Liver (tissue), 10 donors: Measurements from ENCODE around the gene MARK1. TPM values are rescaled to one million over a fixed set of nuclear protein-coding genes. Genes with fewer than 3 reads are reported as not detected.

Experiments
- DNase-seq: peaks from one replicate; pipeline ENCODE4 v3.0.0-alpha.2; 2017; ENCODE audit warnings: low spot score
- H3K27ac ChIP-seq, 2 donors: one replicate each; pipeline ENCODE4 v1.7.0; 2013; ENCODE audit warnings: inconsistent platforms in 2 of 2, low read length in 2 of 2, control low read depth in 1 of 2, low read depth in 1 of 2, mild to moderate bottlenecking in 1 of 2
- H3K27me3 ChIP-seq, 4 donors: one replicate each; pipeline versions ENCODE4 v1.6.1 to v1.7.0; 2013; ENCODE audit warnings: low read length in 3 of 4, inconsistent platforms in 1 of 4, mild to moderate bottlenecking in 1 of 4, moderate library complexity in 1 of 4; ENCODE audit not compliant: control insufficient read depth in 4 of 4, insufficient read depth in 4 of 4
- H3K36me3 ChIP-seq, 4 donors: one replicate each; pipeline versions ENCODE4 v1.6.1 to v1.7.0; 2013; ENCODE audit warnings: low read length in 3 of 4, mild to moderate bottlenecking in 3 of 4, low read depth in 1 of 4, moderate library complexity in 1 of 4; ENCODE audit not compliant: control insufficient read depth in 4 of 4, insufficient read depth in 3 of 4
- H3K4me1 ChIP-seq, 4 donors: one replicate each; pipeline versions ENCODE4 v1.6.1 to v1.7.0; 2013; ENCODE audit warnings: low read length in 3 of 4, mild to moderate bottlenecking in 3 of 4, moderate library complexity in 1 of 4; ENCODE audit not compliant: control insufficient read depth in 4 of 4, insufficient read depth in 4 of 4
- H3K4me3 ChIP-seq, 3 donors: one replicate each; pipeline versions ENCODE4 v1.6.1 to v1.7.0; 2013; ENCODE audit warnings: low read length in 3 of 3, control low read depth in 1 of 3, low read depth in 1 of 3, mild to moderate bottlenecking in 1 of 3
- H3K9ac ChIP-seq, 2 donors: one replicate each; pipeline ENCODE4 v1.7.0; 2013; ENCODE audit warnings: low read length in 2 of 2, mild to moderate bottlenecking in 2 of 2, moderate library complexity in 2 of 2, control low read depth in 1 of 2, low read depth in 1 of 2
- H3K9me3 ChIP-seq, 4 donors: one replicate each; pipeline versions ENCODE4 v1.6.1 to v1.7.0; 2013; ENCODE audit warnings: low read length in 3 of 4; ENCODE audit not compliant: control insufficient read depth in 4 of 4
- ATF3 ChIP-seq: IDR thresholded peaks from 2 replicates; pipeline ENCODE4 v1.6.1; 2016; ENCODE audit warnings: antibody characterized with exemption
- EGR1 ChIP-seq, 2 donors: IDR thresholded peaks; 2 replicates each; pipeline ENCODE4 v1.6.1; 2016 to 2018; ENCODE audit warnings: antibody characterized with exemption in 2 of 2, low read depth in 2 of 2
- FOXA1 ChIP-seq: IDR thresholded peaks from 2 replicates; pipeline ENCODE4 v1.6.1; 2016; ENCODE audit warnings: antibody characterized with exemption
- FOXA2 ChIP-seq: IDR thresholded peaks from 2 replicates; pipeline ENCODE4 v1.6.1; 2016; ENCODE audit warnings: antibody characterized with exemption
- GABPA ChIP-seq, 2 donors: IDR thresholded peaks in 1 of 2; conservative IDR thresholded peaks in 1 of 2; 2 replicates each; pipeline ENCODE4 v1.6.1; 2016; ENCODE audit warnings: antibody characterized with exemption in 2 of 2, mild to moderate bottlenecking in 1 of 2, moderate library complexity in 1 of 2
- HNF4A ChIP-seq, 2 donors: conservative IDR thresholded peaks; 2 replicates each; pipeline ENCODE4 v1.6.1; 2016; ENCODE audit warnings: antibody characterized with exemption in 2 of 2, mild to moderate bottlenecking in 2 of 2
- HNF4G ChIP-seq: IDR thresholded peaks from 2 replicates; pipeline ENCODE4 v1.6.1; 2016; ENCODE audit warnings: antibody characterized with exemption
- JUND ChIP-seq, 2 donors: IDR thresholded peaks; 2 replicates each; pipeline ENCODE4 v1.6.1; 2016; ENCODE audit warnings: antibody characterized with exemption in 2 of 2
- NR2F2 ChIP-seq: IDR thresholded peaks from 2 replicates; pipeline ENCODE4 v1.6.1; 2016; ENCODE audit warnings: antibody characterized with exemption
- REST ChIP-seq: IDR thresholded peaks from 2 replicates; pipeline ENCODE4 v1.6.1; 2016; ENCODE audit warnings: antibody characterized with exemption, mild to moderate bottlenecking
- RXRA ChIP-seq, 2 donors: IDR thresholded peaks; 2 replicates each; pipeline ENCODE4 v1.6.1; 2017 to 2018; ENCODE audit warnings: antibody characterized with exemption in 2 of 2, mild to moderate bottlenecking in 1 of 2
- SP1 ChIP-seq: IDR thresholded peaks from 2 replicates; pipeline ENCODE4 v1.6.1; 2018; ENCODE audit warnings: antibody characterized with exemption, mild to moderate bottlenecking
- TAF1 ChIP-seq: conservative IDR thresholded peaks from 2 replicates; pipeline ENCODE4 v1.6.1; 2016; ENCODE audit warnings: antibody characterized with exemption, mild to moderate bottlenecking
- YY1 ChIP-seq: IDR thresholded peaks from 2 replicates; pipeline ENCODE4 v1.6.1; 2016; ENCODE audit warnings: antibody characterized with exemption, mild to moderate bottlenecking
- ZBTB33 ChIP-seq: IDR thresholded peaks from 2 replicates; pipeline ENCODE4 v1.6.1; 2016; ENCODE audit warnings: antibody characterized with exemption
- WGBS: extraction: QIAGEN DNeasy Blood & Tissue Kit; methylation state at CpG from one replicate; pipeline ENCODE4 v1.1.7; 2013; 5-methylcytosine and 5-hydroxymethylcytosine counted together
- polyA plus RNA-seq, 2 donors: library from polyadenylated mRNA; stranded (reverse) in 1 of 2; unstranded in 1 of 2; fragments of 200-250 nt in 1 of 2; fragments of >200 nt in 1 of 2; fragmentation: Nextera tagmentation in 1 of 2; extraction: Ambion mirVana in 1 of 2; gene quantifications; one replicate each; pipeline versions ENCODE4 v1.2.1 to v1.2.3, GENCODE V29; 2013 to 2015
- small RNA-seq: library from RNA; depleted of rRNA; stranded (forward); fragments of <200 nt; gene quantifications from one replicate; pipeline ENCODE3, GENCODE V24; 2014
- total RNA-seq, 2 donors: library from RNA; depleted of rRNA; stranded (reverse); fragments of >200 nt; gene quantifications; one replicate each; pipeline ENCODE4 v1.2.3, GENCODE V29; 2014
- donor health status: healthy.
- donor health status: healthy.
- donor health status: healthy.
- donor health status: healthy.
- donor health status: healthy.

Gene MARK1
- total and polyA plus RNA-seq, 4 donors = 0.10 to 0.59 (median 0.25) TPM

DNA sequence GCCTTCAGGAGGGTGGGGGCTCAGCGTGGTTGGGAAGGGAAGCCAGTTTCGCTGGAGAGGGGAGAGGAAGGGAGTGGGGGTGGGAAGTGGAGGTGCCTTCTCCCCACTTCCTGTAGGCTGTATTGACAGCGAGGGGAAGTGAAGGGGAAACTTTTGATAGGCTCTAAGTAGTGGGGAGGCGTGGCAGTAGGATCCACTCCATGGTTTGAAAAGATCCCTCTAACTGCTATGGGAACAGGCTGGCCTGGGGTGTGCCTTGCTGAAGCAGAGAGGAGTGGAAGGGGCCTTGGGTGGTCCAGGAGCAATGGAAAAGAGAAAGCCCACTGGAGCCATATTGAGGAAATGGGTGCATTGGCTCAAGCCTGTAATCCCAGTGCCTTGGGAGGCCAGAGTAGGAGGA is 182.4 kb downstream of the MARK1 start:
- 79% methylated on average over 4 of the region's 4 CpGs for WGBS
- H3K4me1 ChIP-seq = peaks cover 6 to 29% (median 19%) of the 10 kb centered on the region in 4 donors
- H3K9me3 ChIP-seq = no peaks in the 10 kb centered on the region
- no peak for TF ChIP-seq JUND (IDR thresholded peaks at IDR 0.05)
- TF ChIP-seq ATF3 = no peak
- TF ChIP-seq EGR1 (IDR thresholded peaks at IDR 0.05; ENCODE audit: low read depth in 2 of 2) = no peak
- no peak for TF ChIP-seq TAF1
- no peak for TF ChIP-seq ZBTB33
- no peak for TF ChIP-seq HNF4A (conservative IDR thresholded peaks at IDR 0.05)
- no peak for TF ChIP-seq NR2F2
- TF ChIP-seq FOXA1 = no peak
- TF ChIP-seq FOXA2 = no peak
- TF ChIP-seq YY1 = no peak
- no peak for TF ChIP-seq GABPA (IDR thresholded peaks at IDR 0.05 in 1 of 2, conservative IDR thresholded peaks at IDR 0.05 in 1 of 2)
- TF ChIP-seq REST = no peak
- TF ChIP-seq RXRA (IDR thresholded peaks at IDR 0.05) = no peak
- TF ChIP-seq HNF4G = no peak
- TF ChIP-seq SP1 = no peak
- no peaks in the 10 kb centered on the region for H3K36me3 ChIP-seq
- H3K4me3 ChIP-seq = no peak overlapping the region
- no peak for DNase-seq
- H3K27me3 ChIP-seq = no peaks in the 10 kb centered on the region
- H3K27ac ChIP-seq = no peak overlapping the region
- no peak overlapping the region for H3K9ac ChIP-seq

DNA sequence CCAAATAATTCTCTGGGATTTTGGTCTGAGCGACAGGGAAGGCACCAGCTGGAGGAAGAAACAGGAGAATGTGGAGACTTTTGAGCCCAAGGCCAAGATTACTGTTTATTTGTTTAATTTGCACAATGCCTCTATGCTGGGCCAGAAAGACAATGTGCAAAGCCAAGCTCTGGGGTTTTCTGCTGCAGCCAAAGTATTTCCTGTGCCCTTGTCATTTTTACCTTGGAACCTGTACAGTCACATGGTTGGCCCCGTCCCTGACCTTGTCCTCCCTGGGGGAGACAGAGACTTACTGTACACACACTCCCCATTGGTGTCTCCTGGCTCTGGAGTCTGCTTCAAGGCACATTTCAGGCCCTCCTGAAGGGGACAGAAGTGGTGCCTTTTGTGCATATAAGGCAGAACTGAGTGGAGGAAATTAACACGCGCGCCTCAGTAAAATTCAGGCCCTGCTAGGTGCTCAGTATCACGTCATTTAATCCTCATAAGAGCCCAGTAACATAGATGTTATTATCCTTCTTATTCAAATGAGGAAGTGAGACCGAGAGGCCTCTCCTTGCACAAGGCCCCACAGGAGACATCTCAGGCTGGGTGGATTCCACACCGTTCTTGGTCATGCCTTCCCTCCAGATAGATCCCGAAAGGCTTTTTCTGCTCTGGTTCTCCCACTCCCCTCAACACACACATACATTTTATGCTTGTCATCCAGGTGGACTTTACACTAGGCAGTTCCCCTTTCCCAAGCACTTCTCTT is 183.3 kb downstream of the MARK1 start:
- Histone ChIP-seq H3K36me3 (no peaks in the 10 kb centered on the region), H3K4me1 (peaks cover 6 to 29% (median 19%) of the 10 kb centered on the region in 4 donors), H3K27me3 (no peaks in the 10 kb centered on the region), H3K27ac (no peak overlapping the region), H3K4me3 (no peak overlapping the region), H3K9ac (no peak overlapping the region), H3K9me3 (no peaks in the 10 kb centered on the region)
- WGBS = 71% methylated on average over 9 of the region's 9 CpGs
- no peak for DNase-seq
- no peak for TF ChIP-seq JUND (IDR thresholded peaks at IDR 0.05)
- peak; percentile 8 to 15 for TF ChIP-seq HNF4A (conservative IDR thresholded peaks at IDR 0.05)
- peak in 1 of 2 donors; percentile 16 for TF ChIP-seq RXRA (IDR thresholded peaks at IDR 0.05)

Small RNAs within 50 kb of the gene (small RNA-seq; reads per million reads assigned to genes)
- not detected for gene RN7SL464P

Other genes starting within 250 kb of the MARK1 start
- gene C1orf115, start 162.2 kb downstream of the MARK1 start, total RNA-seq = 10 to 100 TPM; 29.6 to 56.6 TPM
- 10 to 100 TPM; 37.3 to 43.7 TPM for gene C1orf115, start 162.2 kb downstream of the MARK1 start, polyA plus RNA-seq
- gene MTARC2, start 220.2 kb downstream of the MARK1 start, total RNA-seq = 10 to 100 TPM; 24.9 to 96.1 TPM
- gene MTARC2, start 220.2 kb downstream of the MARK1 start, polyA plus RNA-seq = 10 to 100 TPM; 65.4 to 77.5 TPM